Neutrophil (primary cell): ENCODE results near the gene ALDH8A1.

Source experiments
- H3K27ac ChIP-seq: fragments of 200-600 bp; sonication (generic); 2 replicates; pipeline ENCODE4 v1.5.1; 2016; ENCODE audit warnings: mild to moderate bottlenecking, moderate library complexity
- H3K27me3 ChIP-seq: fragments of 200-600 bp; sonication (generic); 2 replicates; pipeline ENCODE4 v1.6.0; 2016; ENCODE audit warnings: mild to moderate bottlenecking
- H3K36me3 ChIP-seq: fragments of 200-600 bp; sonication (generic); 2 replicates; pipeline ENCODE4 v1.5.1; 2017
- H3K4me1 ChIP-seq, 2 experiments: fragments of 200-600 bp in 1 of 2; sonication (generic) in 1 of 2; 1 replicate in 1 of 2; 2 replicates in 1 of 2; pipeline versions ENCODE4 v1.5.1 to v1.6.1; 2013 to 2016; ENCODE audit warnings: low read depth in 1 of 2, low read length in 1 of 2, mild to moderate bottlenecking in 1 of 2, moderate library complexity in 1 of 2; ENCODE audit not compliant: control insufficient read depth in 1 of 2, insufficient read depth in 1 of 2
- H3K4me3 ChIP-seq, 2 experiments: fragments of 200-600 bp in 1 of 2; sonication (generic) in 1 of 2; 1 replicate in 1 of 2; 2 replicates in 1 of 2; pipeline ENCODE4 v1.5.1; 2013 to 2016; ENCODE audit warnings: low read depth in 1 of 2, low read length in 1 of 2, mild to moderate bottlenecking in 1 of 2, moderate library complexity in 1 of 2
- H3K9me3 ChIP-seq: fragments of 200-600 bp; sonication (generic); 2 replicates; pipeline ENCODE4 v1.5.1; 2016
- CTCF ChIP-seq: fragments of 200-600 bp; sonication (generic); IDR thresholded peaks from 2 replicates; pipeline ENCODE4 v1.5.1; 2016; ENCODE audit warnings: antibody characterized with exemption

The ALDH8A1 gene

GRCh38 chr6:134992155-134992554 lies 42.3 kb upstream of the ALDH8A1 start:
- Histone ChIP-seq H3K27ac (no peak overlapping the region), H3K9me3 (no peaks in the 10 kb centered on the region), H3K4me1 (peaks cover 0 to 8% of the 10 kb centered on the region in 2 experiments), H3K36me3 (peaks cover 66% of the 10 kb centered on the region), H3K27me3 (no peaks in the 10 kb centered on the region), H3K4me3 (no peak overlapping the region)
- no peak for TF ChIP-seq CTCF

- no peak overlapping the region for H3K27ac ChIP-seq
- peaks cover 59% of the 10 kb centered on the region for H3K36me3 ChIP-seq
- no peaks in the 10 kb centered on the region for H3K9me3 ChIP-seq
- no peak for TF ChIP-seq CTCF
- peaks cover 0 to 8% of the 10 kb centered on the region in 2 experiments for H3K4me1 ChIP-seq
- H3K27me3 ChIP-seq = no peaks in the 10 kb centered on the region
- no peak overlapping the region for H3K4me3 ChIP-seq
Observed at GRCh38 chr6:134990262-134990661, 40.4 kb upstream of the ALDH8A1 start.

GRCh38 chr6:134984821-134985220 lies 34.9 kb upstream of the ALDH8A1 start:
- Histone ChIP-seq H3K36me3 (peaks cover 36% of the 10 kb centered on the region), H3K4me3 (no peak overlapping the region), H3K27ac (no peak overlapping the region), H3K27me3 (no peaks in the 10 kb centered on the region), H3K4me1 (peaks cover 0 to 14% of the 10 kb centered on the region in 2 experiments), H3K9me3 (no peaks in the 10 kb centered on the region)
- TF ChIP-seq CTCF = no peak

- H3K9me3 ChIP-seq = no peaks in the 10 kb centered on the region
- no peak overlapping the region for H3K4me3 ChIP-seq
- peaks cover 0 to 9% of the 10 kb centered on the region in 2 experiments for H3K4me1 ChIP-seq
- no peak for TF ChIP-seq CTCF
- H3K36me3 ChIP-seq = peaks cover 39% of the 10 kb centered on the region
- no peak overlapping the region for H3K27ac ChIP-seq
- no peaks in the 10 kb centered on the region for H3K27me3 ChIP-seq
Observed at GRCh38 chr6:134983823-134984222, 33.9 kb upstream of the ALDH8A1 start.

GRCh38 chr6:134982161-134982560 lies 32.3 kb upstream of the ALDH8A1 start:
- Histone ChIP-seq H3K4me1 (peaks cover 0 to 6% of the 10 kb centered on the region in 2 experiments), H3K4me3 (no peak overlapping the region), H3K36me3 (peaks cover 51% of the 10 kb centered on the region), H3K9me3 (no peaks in the 10 kb centered on the region), H3K27me3 (no peaks in the 10 kb centered on the region), H3K27ac (no peak overlapping the region)
- TF ChIP-seq CTCF = no peak

- H3K27ac ChIP-seq = no peak overlapping the region
- H3K9me3 ChIP-seq = no peaks in the 10 kb centered on the region
- no peak for TF ChIP-seq CTCF
- peaks cover 0 to 6% of the 10 kb centered on the region in 2 experiments for H3K4me1 ChIP-seq
- H3K4me3 ChIP-seq = no peak overlapping the region
- no peaks in the 10 kb centered on the region for H3K27me3 ChIP-seq
- H3K36me3 ChIP-seq = peaks cover 52% of the 10 kb centered on the region
Observed at GRCh38 chr6:134980846-134981245, 30.9 kb upstream of the ALDH8A1 start.
